Urinary bladder (tissue), 4 donors: ENCODE measurements around the gene ACAD11. TPM values are rescaled to one million over a fixed set of nuclear protein-coding genes. Genes with fewer than 3 reads are reported as not detected.
"Not testable (repeated sequence)": the region's sequence is repeated elsewhere in the genome, so short reads cannot be mapped to it uniquely, and the experiment has no call there.

Experiments
- DNase-seq: peaks from one replicate; pipeline ENCODE4 v3.0.0-alpha.2; 2015; ENCODE audit errors: extremely low spot score
- H3K27ac ChIP-seq: one replicate; pipeline ENCODE4 v1.5.1; 2013; ENCODE audit warnings: low read depth, mild to moderate bottlenecking, moderate library complexity
- H3K36me3 ChIP-seq: one replicate; pipeline ENCODE4 v1.6.1; 2013; ENCODE audit warnings: mild to moderate bottlenecking, moderate library complexity; ENCODE audit not compliant: insufficient read depth
- H3K4me1 ChIP-seq: one replicate; pipeline ENCODE4 v1.6.1; 2013; ENCODE audit warnings: mild to moderate bottlenecking, moderate library complexity; ENCODE audit not compliant: insufficient read depth
- H3K4me3 ChIP-seq: one replicate; pipeline ENCODE4 v1.5.1; 2013; ENCODE audit warnings: low read depth, low read length
- whole genome bisulfite sequencing: extraction: QIAGEN DNeasy Blood & Tissue Kit; methylation state at CpG from one replicate; pipeline ENCODE4 v1.1.7; 2013; 5-methylcytosine and 5-hydroxymethylcytosine counted together
- polyA plus RNA-seq: library from polyadenylated mRNA; stranded (reverse); fragments of 200-250 nt; gene quantifications from one replicate; pipeline ENCODE4 v1.2.3, GENCODE V29; 2013
- total RNA-seq: library from RNA; depleted of rRNA; stranded (reverse); fragments of >200 nt; gene quantifications from one replicate; pipeline ENCODE4 v1.2.3, GENCODE V29; 2014
- donor health status: healthy with polysubstance abuse.
- donor health status: healthy.

The ACAD11 gene
- total and polyA plus RNA-seq, 2 donors = 10.2 to 47.3 TPM

- Histone ChIP-seq H3K4me3 (no peak overlapping the region), H3K4me1 (no peaks in the 10 kb centered on the region), H3K27ac (no peak overlapping the region), H3K36me3 (no peaks in the 10 kb centered on the region)
- 78% methylated on average over 1 of the region's 1 CpG for WGBS
- no peak for DNase-seq
Measured at GRCh38 chr3:132587401-132587800, 72.2 kb downstream of the ACAD11 start.

GRCh38 chr3:132573797-132574211 is 85.8 kb downstream of the ACAD11 start:
- Histone ChIP-seq H3K27ac (no peak overlapping the region), H3K4me3 (no peak overlapping the region), H3K4me1 (no peaks in the 10 kb centered on the region), H3K36me3 (no peaks in the 10 kb centered on the region)
- whole genome bisulfite sequencing = 67% methylated on average over 5 of the region's 5 CpGs
- no peak for DNase-seq

GRCh38 chr3:132570016-132570415 is 89.6 kb downstream of the ACAD11 start:
- H3K27ac ChIP-seq = no peak overlapping the region
- no peaks in the 10 kb centered on the region for H3K36me3 ChIP-seq
- WGBS = 44% methylated on average over 2 of the region's 2 CpGs
- H3K4me1 ChIP-seq = no peaks in the 10 kb centered on the region
- no peak overlapping the region for H3K4me3 ChIP-seq
- DNase-seq = no peak

GRCh38 chr3:132569580-132569979 is 90.0 kb downstream of the ACAD11 start:
- no peaks in the 10 kb centered on the region for H3K36me3 ChIP-seq
- no peak overlapping the region for H3K27ac ChIP-seq
- DNase-seq = no peak
- no peaks in the 10 kb centered on the region for H3K4me1 ChIP-seq
- 23% methylated on average over 1 of the region's 1 CpG for WGBS
- H3K4me3 ChIP-seq = no peak overlapping the region

GRCh38 chr3:132569153-132569552 is 90.5 kb downstream of the ACAD11 start:
- Histone ChIP-seq H3K4me3 (no peak overlapping the region), H3K36me3 (no peaks in the 10 kb centered on the region), H3K27ac (no peak overlapping the region), H3K4me1 (no peaks in the 10 kb centered on the region)
- no peak for DNase-seq
- 11% methylated on average over 2 of the region's 2 CpGs for WGBS

- Histone ChIP-seq H3K4me1 (no peaks in the 10 kb centered on the region), H3K27ac (no peak overlapping the region), H3K36me3 (no peaks in the 10 kb centered on the region), H3K4me3 (no peak overlapping the region)
- no peak for DNase-seq
- 71% methylated on average over 2 of the region's 2 CpGs for WGBS
Measured at GRCh38 chr3:132568422-132568821, 91.2 kb downstream of the ACAD11 start.

GRCh38 chr3:132564070-132564465 is 95.5 kb downstream of the ACAD11 start:
- 82% methylated on average over 2 of the region's 2 CpGs for WGBS
- no peak for DNase-seq
- H3K4me1 ChIP-seq = no peaks in the 10 kb centered on the region
- H3K27ac ChIP-seq = no peak overlapping the region
- no peak overlapping the region for H3K4me3 ChIP-seq
- peaks cover under 1% of the 10 kb centered on the region for H3K36me3 ChIP-seq

GRCh38 chr3:132563420-132564069 is 96.1 kb downstream of the ACAD11 start:
- Histone ChIP-seq H3K36me3 (peaks cover 2% of the 10 kb centered on the region), H3K27ac (no peak overlapping the region), H3K4me1 (no peaks in the 10 kb centered on the region), H3K4me3 (no peak overlapping the region)
- WGBS = 82% methylated on average over 4 of the region's 4 CpGs
- DNase-seq = no peak

- no peak for DNase-seq
- no peak overlapping the region for H3K27ac ChIP-seq
- 83% methylated on average over 4 of the region's 4 CpGs for WGBS
- H3K4me1 ChIP-seq = no peaks in the 10 kb centered on the region
- H3K4me3 ChIP-seq = no peak overlapping the region
- peaks cover 2% of the 10 kb centered on the region for H3K36me3 ChIP-seq
Measured at GRCh38 chr3:132561003-132561402, 98.6 kb downstream of the ACAD11 start.

GRCh38 chr3:132556508-132557159 is 103.0 kb downstream of the ACAD11 start:
- Histone ChIP-seq H3K4me1 (no peaks in the 10 kb centered on the region), H3K27ac (no peak overlapping the region), H3K4me3 (no peak overlapping the region), H3K36me3 (peaks cover 2% of the 10 kb centered on the region)
- no peak for DNase-seq
- WGBS = 52% methylated on average over 8 of the region's 8 CpGs

GRCh38 chr3:132556036-132556386 is 103.6 kb downstream of the ACAD11 start:
- WGBS = 88% methylated on average over 3 of the region's 3 CpGs

GRCh38 chr3:132555306-132556035 is 104.1 kb downstream of the ACAD11 start:
- Histone ChIP-seq H3K4me1 (no peaks in the 10 kb centered on the region), H3K27ac (no peak overlapping the region), H3K4me3 (no peak overlapping the region), H3K36me3 (peaks cover 2% of the 10 kb centered on the region)
- no peak for DNase-seq
- WGBS = 74% methylated on average over 5 of the region's 5 CpGs

More at GRCh38 chr3:132556036-132556386, 103.6 kb downstream of the ACAD11 start:
- H3K36me3 ChIP-seq, DNase-seq, H3K4me3 ChIP-seq, H3K27ac ChIP-seq, H3K4me1 ChIP-seq: not testable (repeated sequence)

- Histone ChIP-seq H3K27ac (no peak overlapping the region), H3K4me3 (no peak overlapping the region), H3K4me1 (no peaks in the 10 kb centered on the region), H3K36me3 (peaks cover 2% of the 10 kb centered on the region)
- DNase-seq = no peak
- 49% methylated on average over 8 of the region's 8 CpGs for WGBS
Measured at GRCh38 chr3:132554437-132554836, 105.2 kb downstream of the ACAD11 start.

- no peaks in the 10 kb centered on the region for H3K4me1 ChIP-seq
- 76% methylated on average over 6 of the region's 6 CpGs for WGBS
- H3K27ac ChIP-seq = no peak overlapping the region
- no peak for DNase-seq
- no peak overlapping the region for H3K4me3 ChIP-seq
- no peaks in the 10 kb centered on the region for H3K36me3 ChIP-seq
Measured at GRCh38 chr3:132553826-132554225, 105.8 kb downstream of the ACAD11 start.
